ENCODE results near the gene LRP3. TPM values are rescaled to one million over a fixed set of nuclear protein-coding genes. Genes with fewer than 3 reads are reported as not detected.

LRP3 gene
- polyA plus RNA-seq, 3 donors: 1.4 to 11.9 (median 4.1) TPM

GRCh38 chr19:33246709-33247440 is 52.7 kb downstream of the LRP3 start:
- Histone ChIP-seq H2AFZ (ENCODE audit: insufficient read depth, low read depth, low read length, poor library complexity, severe bottlenecking) (no peak overlapping the region), H3K27me3 (ENCODE audit: control insufficient read depth in 2 of 2, insufficient read depth in 2 of 2, low read length in 2 of 2) (no peaks in the 10 kb centered on the region), H3K79me2 (ENCODE audit: insufficient read depth, low read length) (no peaks in the 10 kb centered on the region), H3K4me2 (replicated peaks; ENCODE audit: extremely low read depth, low read length, poor library complexity, severe bottlenecking) (no peak overlapping the region), H3K9ac (ENCODE audit: insufficient read depth, low read length, poor library complexity, severe bottlenecking) (no peak overlapping the region), H3K27ac (ENCODE audit: low read depth in 1 of 2, low read length in 2 of 2) (no peak overlapping the region), H4K20me1 (ENCODE audit: insufficient read depth, low read length) (no peaks in the 10 kb centered on the region), H3K9me3 (replicated peaks in 1 of 2; ENCODE audit: control insufficient read depth in 1 of 2, insufficient read depth in 1 of 2, low read length in 2 of 2) (peaks cover 9 to 14% of the 10 kb centered on the region in 2 donors), H3K4me1 (ENCODE audit: control insufficient read depth in 1 of 2, insufficient read depth in 2 of 2, low read length in 2 of 2) (peaks cover 26 to 37% of the 10 kb centered on the region in 2 donors), H3K4me3 (replicated peaks in 1 of 3; ENCODE audit: low read depth in 2 of 3, low read length in 3 of 3) (no peak overlapping the region), H3K36me3 (replicated peaks in 1 of 2; ENCODE audit: control insufficient read depth in 1 of 2, insufficient read depth in 2 of 2, low read length in 2 of 2) (no peaks in the 10 kb centered on the region)
- no peak for DNase-seq
- TF ChIP-seq CTCF (IDR thresholded peaks at IDR 0.05): no peak
- intact Hi-C loops (cut with micrococcal nuclease): loop anchor here (5.0 kb wide), 3 partner anchors 55 to 125 kb away; partner anchors contain the start of genes CEBPA (in 1 of the 2) and CEBPG (in 1 of the 2)
- Mint-ChIP-seq H3K4me3 (no peak overlapping the region), H3K4me1 (peaks cover 26% of the 10 kb centered on the region), H3K9me3 (peaks cover 0 to 12% (median 9%) of the 10 kb centered on the region in 7 donors), H3K36me3 (peaks cover 0 to 2% of the 10 kb centered on the region in 2 donors), H3K27me3 (ENCODE audit: low read depth in 3 of 3) (peaks cover 1 to 8% (median 2%) of the 10 kb centered on the region in 3 donors), H3K27ac (peak overlapping the region in 1 of 7 donors; percentile 78)
- WGBS (ENCODE audit: insufficient coverage): 85% methylated on average over 6 of the region's 7 CpGs

- H3K27me3 ChIP-seq (ENCODE audit: control insufficient read depth in 2 of 2, insufficient read depth in 2 of 2, low read length in 2 of 2): no peaks in the 10 kb centered on the region
- DNase-seq: no peak
- H3K36me3 Mint-ChIP-seq: peaks cover 0 to 2% of the 10 kb centered on the region in 2 donors
- no peaks in the 10 kb centered on the region for H3K36me3 ChIP-seq (replicated peaks in 1 of 2; ENCODE audit: control insufficient read depth in 1 of 2, insufficient read depth in 2 of 2, low read length in 2 of 2)
- intact Hi-C loops (cut with micrococcal nuclease): loop anchor here (5.0 kb wide), 3 partner anchors 55 to 125 kb away; partner anchors contain the start of genes CEBPA (in 1 of the 2) and CEBPG (in 1 of the 2)
- H2AFZ ChIP-seq (ENCODE audit: insufficient read depth, low read depth, low read length, poor library complexity, severe bottlenecking): no peak overlapping the region
- peak overlapping the region in 1 of 7 donors; percentile 10 for H3K27ac Mint-ChIP-seq
- H3K9ac ChIP-seq (ENCODE audit: insufficient read depth, low read length, poor library complexity, severe bottlenecking): no peak overlapping the region
- H3K4me3 Mint-ChIP-seq: no peak overlapping the region
- H3K4me1 Mint-ChIP-seq: peaks cover 27% of the 10 kb centered on the region
- H3K4me2 ChIP-seq (replicated peaks; ENCODE audit: extremely low read depth, low read length, poor library complexity, severe bottlenecking): no peak overlapping the region
- no peaks in the 10 kb centered on the region for H4K20me1 ChIP-seq (ENCODE audit: insufficient read depth, low read length)
- H3K27me3 Mint-ChIP-seq (ENCODE audit: low read depth in 3 of 3): peaks cover 1 to 8% (median 2%) of the 10 kb centered on the region in 3 donors
- no peaks in the 10 kb centered on the region for H3K79me2 ChIP-seq (ENCODE audit: insufficient read depth, low read length)
- no peak for TF ChIP-seq CTCF (IDR thresholded peaks at IDR 0.05)
- peaks cover 0 to 12% (median 9%) of the 10 kb centered on the region in 7 donors for H3K9me3 Mint-ChIP-seq
- no peak overlapping the region for H3K27ac ChIP-seq (ENCODE audit: low read depth in 1 of 2, low read length in 2 of 2)
- H3K9me3 ChIP-seq (replicated peaks in 1 of 2; ENCODE audit: control insufficient read depth in 1 of 2, insufficient read depth in 1 of 2, low read length in 2 of 2): peaks cover 9 to 14% of the 10 kb centered on the region in 2 donors
- peaks cover 27 to 39% of the 10 kb centered on the region in 2 donors for H3K4me1 ChIP-seq (ENCODE audit: control insufficient read depth in 1 of 2, insufficient read depth in 2 of 2, low read length in 2 of 2)
- H3K4me3 ChIP-seq (replicated peaks in 1 of 3; ENCODE audit: low read depth in 2 of 3, low read length in 3 of 3): no peak overlapping the region
- WGBS (ENCODE audit: insufficient coverage): no CpG with 5 or more reads among the region's 1 CpG
Observed at GRCh38 chr19:33247441-33247819, 53.3 kb downstream of the LRP3 start.

All from CD14-positive monocyte (primary cell).